ENCODE data around the gene SMOC2.

DNA sequence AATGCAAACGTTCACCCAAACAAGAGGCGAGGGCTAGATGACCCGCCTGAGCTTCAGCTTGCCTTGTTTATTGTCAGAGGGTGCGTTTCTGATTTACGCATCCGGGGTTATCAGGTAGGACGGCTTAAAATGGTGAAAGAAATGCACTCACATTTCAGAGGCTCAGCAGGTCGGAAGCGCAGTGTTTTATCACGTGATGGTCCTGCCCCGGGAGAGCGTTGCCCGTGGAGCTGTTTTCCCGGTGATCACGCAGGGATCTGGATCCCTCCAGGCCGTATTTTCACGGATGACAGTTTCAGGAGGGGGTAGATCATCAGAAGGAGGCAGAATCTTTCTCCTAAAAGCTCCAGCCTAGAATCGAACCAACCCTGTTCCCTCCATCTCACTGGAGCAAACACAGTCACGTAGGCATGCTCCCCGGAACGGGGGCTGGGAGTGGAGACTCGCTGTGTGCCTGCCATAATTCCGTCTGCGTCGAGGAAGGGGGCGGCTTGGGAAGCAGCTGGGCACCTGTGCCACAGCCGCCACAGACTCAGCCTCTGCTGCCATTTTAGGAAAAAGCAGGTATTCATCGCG lies 121.7 kb downstream of the SMOC2 start:
- TF ChIP-seq, protein P1, sequence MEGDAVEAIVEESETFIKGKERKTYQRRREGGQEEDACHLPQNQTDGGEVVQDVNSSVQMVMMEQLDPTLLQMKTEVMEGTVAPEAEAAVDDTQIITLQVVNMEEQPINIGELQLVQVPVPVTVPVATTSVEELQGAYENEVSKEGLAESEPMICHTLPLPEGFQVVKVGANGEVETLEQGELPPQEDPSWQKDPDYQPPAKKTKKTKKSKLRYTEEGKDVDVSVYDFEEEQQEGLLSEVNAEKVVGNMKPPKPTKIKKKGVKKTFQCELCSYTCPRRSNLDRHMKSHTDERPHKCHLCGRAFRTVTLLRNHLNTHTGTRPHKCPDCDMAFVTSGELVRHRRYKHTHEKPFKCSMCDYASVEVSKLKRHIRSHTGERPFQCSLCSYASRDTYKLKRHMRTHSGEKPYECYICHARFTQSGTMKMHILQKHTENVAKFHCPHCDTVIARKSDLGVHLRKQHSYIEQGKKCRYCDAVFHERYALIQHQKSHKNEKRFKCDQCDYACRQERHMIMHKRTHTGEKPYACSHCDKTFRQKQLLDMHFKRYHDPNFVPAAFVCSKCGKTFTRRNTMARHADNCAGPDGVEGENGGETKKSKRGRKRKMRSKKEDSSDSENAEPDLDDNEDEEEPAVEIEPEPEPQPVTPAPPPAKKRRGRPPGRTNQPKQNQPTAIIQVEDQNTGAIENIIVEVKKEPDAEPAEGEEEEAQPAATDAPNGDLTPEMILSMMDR (IDR thresholded peaks at IDR 0.05): no peak
- TF ChIP-seq POLR2A (IDR thresholded peaks at IDR 0.05): no peak
